Esophagus squamous epithelium (tissue), 5 donors: ENCODE results near the gene COG3. TPM values are rescaled to one million over a fixed set of nuclear protein-coding genes. Genes with fewer than 3 reads are reported as not detected.

ENCODE experiments used
- DNase-seq: peaks from one replicate; lab custom pipeline; 2025; lab: John Stamatoyannopoulos, UW
- H3K27ac ChIP-seq, 4 donors: fragments of 200-600 bp; sonication (generic); one replicate each; pipeline ENCODE4 v1.5.1; 2016 to 2019; ENCODE audit warnings: mild to moderate bottlenecking in 1 of 4
- H3K27me3 ChIP-seq, 4 donors: fragments of 200-600 bp; sonication (generic); 1 replicate in 3 of 4; 2 replicates in 1 of 4; pipeline versions ENCODE4 v1.5.1 to v1.6.0; 2017 to 2021; ENCODE audit warnings: antibody characterized with exemption in 1 of 4
- H3K36me3 ChIP-seq, 3 donors: fragments of 200-600 bp; sonication (generic); one replicate each; pipeline ENCODE4 v1.5.1; 2016 to 2019
- H3K4me1 ChIP-seq, 3 donors: fragments of 200-600 bp; sonication (generic); one replicate each; pipeline ENCODE4 v1.5.1; 2017 to 2019
- H3K4me3 ChIP-seq, 4 donors: fragments of 200-600 bp; sonication (generic); 1 replicate in 3 of 4; 2 replicates in 1 of 4; pipeline ENCODE4 v1.5.1; 2016 to 2019; ENCODE audit warnings: mild to moderate bottlenecking in 2 of 4, moderate library complexity in 1 of 4
- H3K9me3 ChIP-seq, 3 donors: fragments of 200-600 bp; sonication (generic); one replicate each; pipeline ENCODE4 v1.5.1; 2016 to 2019
- POLR2A ChIP-seq, 4 donors: fragments of 450-650 bp; IDR thresholded peaks; one replicate each; pipeline ENCODE4 v1.6.1; 2017; ENCODE audit warnings: antibody characterized with exemption in 4 of 4, mild to moderate bottlenecking in 4 of 4, moderate library complexity in 3 of 4
- WGBS, 2 donors: methylation state at CpG; one replicate each; pipeline ENCODE4 v1.1.5; 2018; 5-methylcytosine and 5-hydroxymethylcytosine counted together
- intact Hi-C: fragments of 100-400 bp; cut with DNase I; formaldehyde crosslinking; loops from one replicate; pipeline ENCODE4 v1.15.0; 2022
- small RNA-seq, 4 donors: library from RNA; depleted of rRNA; stranded (forward); fragments of <200 nt; gene quantifications; one replicate each; pipeline ENCODE3, GENCODE V24; 2016
- total RNA-seq, 4 donors: library from RNA; depleted of rRNA; stranded (reverse); fragments of >200 nt; gene quantifications; one replicate each; pipeline ENCODE4 v1.1.0, GENCODE V29; 2016
- TF ChIP-seq, protein P1 (sequence below), 6 experiments: fragments of 450-650 bp in 4 of 6; fragments of 200-600 bp in 2 of 6; sonication (generic) in 2 of 6; IDR thresholded peaks; one replicate each; pipeline ENCODE4 v1.5.1; 2016 to 2019; ENCODE audit warnings: antibody characterized with exemption in 6 of 6, mild to moderate bottlenecking in 4 of 6, moderate library complexity in 4 of 6
- donor health status: DM: yes; HTN: yes; CAD: no.

COG3 gene
- total RNA-seq, 4 donors from 2014 or later, result 16.5 to 26.3 (median 21.5) TPM

DNA sequence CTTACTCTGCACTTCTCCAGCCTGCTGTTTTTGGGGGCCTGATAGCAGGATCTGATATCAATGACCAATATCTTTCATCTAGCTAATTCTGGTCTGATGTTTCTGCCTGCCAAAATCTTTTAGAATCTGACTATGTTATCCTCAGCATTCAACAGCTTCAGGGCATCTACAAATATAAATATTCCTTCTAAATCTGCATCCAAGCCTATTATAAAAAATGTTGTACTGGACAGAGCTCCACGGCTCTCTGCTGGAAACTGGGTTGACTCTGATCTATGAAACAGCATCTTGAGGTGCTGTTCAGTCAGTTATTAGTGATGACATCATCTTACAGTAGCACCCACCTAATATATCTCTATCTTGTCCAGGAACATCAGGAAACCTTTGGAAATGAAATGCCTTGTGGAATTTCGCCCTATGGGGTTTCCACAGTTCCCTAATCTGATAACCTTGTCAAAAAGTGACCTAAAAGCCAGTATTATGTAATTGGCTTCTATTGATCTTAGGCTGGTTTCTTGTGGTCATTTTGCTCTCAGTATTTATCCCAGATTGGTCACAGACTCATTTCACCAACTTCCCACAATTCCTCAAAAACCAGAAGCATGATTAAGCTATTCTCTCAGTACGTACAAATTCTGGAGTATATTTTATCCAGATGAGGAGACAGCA lies 117.8 kb downstream of the COG3 start:
- Histone ChIP-seq H3K4me3 (no peak overlapping the region), H3K27ac (no peak overlapping the region), H3K27me3 (peaks cover 0 to 18% (median 0%) of the 10 kb centered on the region in 4 donors), H3K9me3 (no peaks in the 10 kb centered on the region), H3K4me1 (no peaks in the 10 kb centered on the region), H3K36me3 (no peaks in the 10 kb centered on the region)
- intact Hi-C loops, result no loop called here
- no peak for DNase-seq
- no peak for TF ChIP-seq POLR2A (IDR thresholded peaks at IDR 0.05)
- TF ChIP-seq, protein P1, sequence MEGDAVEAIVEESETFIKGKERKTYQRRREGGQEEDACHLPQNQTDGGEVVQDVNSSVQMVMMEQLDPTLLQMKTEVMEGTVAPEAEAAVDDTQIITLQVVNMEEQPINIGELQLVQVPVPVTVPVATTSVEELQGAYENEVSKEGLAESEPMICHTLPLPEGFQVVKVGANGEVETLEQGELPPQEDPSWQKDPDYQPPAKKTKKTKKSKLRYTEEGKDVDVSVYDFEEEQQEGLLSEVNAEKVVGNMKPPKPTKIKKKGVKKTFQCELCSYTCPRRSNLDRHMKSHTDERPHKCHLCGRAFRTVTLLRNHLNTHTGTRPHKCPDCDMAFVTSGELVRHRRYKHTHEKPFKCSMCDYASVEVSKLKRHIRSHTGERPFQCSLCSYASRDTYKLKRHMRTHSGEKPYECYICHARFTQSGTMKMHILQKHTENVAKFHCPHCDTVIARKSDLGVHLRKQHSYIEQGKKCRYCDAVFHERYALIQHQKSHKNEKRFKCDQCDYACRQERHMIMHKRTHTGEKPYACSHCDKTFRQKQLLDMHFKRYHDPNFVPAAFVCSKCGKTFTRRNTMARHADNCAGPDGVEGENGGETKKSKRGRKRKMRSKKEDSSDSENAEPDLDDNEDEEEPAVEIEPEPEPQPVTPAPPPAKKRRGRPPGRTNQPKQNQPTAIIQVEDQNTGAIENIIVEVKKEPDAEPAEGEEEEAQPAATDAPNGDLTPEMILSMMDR (IDR thresholded peaks at IDR 0.05), result no peak
- 46 to 49% methylated on average over 3 of the region's 3 CpGs for WGBS, 2 donors

DNA sequence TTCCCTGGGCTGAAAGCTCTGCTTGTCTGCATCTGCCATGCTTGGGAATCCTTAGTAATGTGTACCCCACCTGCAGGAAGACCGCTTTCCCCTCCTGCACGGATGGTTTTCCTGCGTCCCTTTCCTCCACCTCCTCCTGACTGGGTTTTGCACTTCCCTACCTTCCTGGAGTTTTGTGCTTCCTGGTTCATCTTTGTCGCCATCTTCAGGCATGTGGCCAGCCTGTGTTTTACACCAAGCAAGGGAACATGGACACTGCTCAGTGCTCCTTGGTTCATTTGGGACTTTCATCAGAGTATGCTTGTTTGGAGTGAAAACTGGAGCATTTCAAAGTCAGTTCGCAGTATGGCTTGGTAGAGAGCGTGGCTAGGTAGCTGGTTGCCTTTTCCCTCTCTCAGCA lies 120.1 kb downstream of the COG3 start:
- WGBS, 2 donors, result 81 to 85% methylated on average over 6 of the region's 6 CpGs
- intact Hi-C loops, result no loop called here
- no peaks in the 10 kb centered on the region for H3K9me3 ChIP-seq
- no peak for TF ChIP-seq POLR2A (IDR thresholded peaks at IDR 0.05)
- TF ChIP-seq, protein P1 (IDR thresholded peaks at IDR 0.05), result no peak
- H3K27me3 ChIP-seq, result peaks cover 0 to 7% (median 0%) of the 10 kb centered on the region in 4 donors
- H3K27ac ChIP-seq, result no peak overlapping the region
- no peaks in the 10 kb centered on the region for H3K36me3 ChIP-seq
- H3K4me1 ChIP-seq, result no peaks in the 10 kb centered on the region
- H3K4me3 ChIP-seq, result no peak overlapping the region
- no peak for DNase-seq

Small RNA genes lying within 50 kb of the gene (small RNA-seq; reads per million reads assigned to genes)
- gene RNA5SP27 (0 reads per million in 4 donors), gene TIMM9P3 (0 reads per million in 4 donors)

Other genes with a start within 250 kb of the COG3 start
- 1,000 to 10,000 TPM; 2,183 to 3,899 (median 2,784) TPM for gene TPT1, start 123.8 kb upstream of the COG3 start, total RNA-seq
- 1 to 10 TPM; 1.7 to 6.7 (median 5.8) TPM for gene SLC25A30, start 46.6 kb upstream of the COG3 start, total RNA-seq
- gene ERICH6B, start 150.8 kb downstream of the COG3 start, total RNA-seq, result not detected
- not detected for gene CBY2, start 237.4 kb downstream of the COG3 start, total RNA-seq